ENCODE data around the gene ITPR2. TPM values are rescaled to one million over a fixed set of nuclear protein-coding genes. Genes with fewer than 3 reads are reported as not detected.

The ITPR2 gene
- total RNA-seq, 4 donors from 2014 or later, result 34.1 to 53.0 (median 41.0) TPM

GRCh38 chr12:26345471-26346003, 487.5 kb downstream of the ITPR2 start:
- TF ChIP-seq CTCF (IDR thresholded peaks at IDR 0.05; ENCODE audit: low read depth), result no peak

GRCh38 chr12:26341491-26341890, 491.5 kb downstream of the ITPR2 start:
- TF ChIP-seq CTCF (IDR thresholded peaks at IDR 0.05; ENCODE audit: low read depth), result no peak

GRCh38 chr12:26340649-26341048, 492.3 kb downstream of the ITPR2 start:
- no peak for TF ChIP-seq CTCF (IDR thresholded peaks at IDR 0.05; ENCODE audit: low read depth)

DNA sequence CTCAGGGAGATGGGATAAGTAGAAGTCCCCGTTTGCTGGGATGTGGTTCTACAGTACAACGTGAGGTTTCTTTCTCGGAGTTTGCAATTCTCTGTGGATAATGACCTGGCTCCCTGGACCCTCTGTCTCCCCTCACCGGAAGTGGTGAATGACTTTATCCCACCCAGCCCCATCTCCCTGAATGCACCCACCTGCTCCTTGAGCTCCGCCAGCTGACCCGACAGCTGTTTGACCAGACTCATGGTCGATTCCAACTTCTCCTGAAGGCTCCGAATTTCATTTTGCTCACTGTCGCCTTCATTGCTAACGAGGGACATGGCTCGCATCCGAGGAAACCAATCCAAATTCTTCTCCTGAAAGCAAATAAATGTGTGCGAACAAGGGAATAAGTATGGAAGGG, 493.0 kb downstream of the ITPR2 start:
- TF ChIP-seq CTCF (IDR thresholded peaks at IDR 0.05; ENCODE audit: low read depth), result no peak

- no peak for TF ChIP-seq CTCF (IDR thresholded peaks at IDR 0.05; ENCODE audit: low read depth)
Measured at GRCh38 chr12:26338586-26339572, 494.1 kb downstream of the ITPR2 start.

DNA sequence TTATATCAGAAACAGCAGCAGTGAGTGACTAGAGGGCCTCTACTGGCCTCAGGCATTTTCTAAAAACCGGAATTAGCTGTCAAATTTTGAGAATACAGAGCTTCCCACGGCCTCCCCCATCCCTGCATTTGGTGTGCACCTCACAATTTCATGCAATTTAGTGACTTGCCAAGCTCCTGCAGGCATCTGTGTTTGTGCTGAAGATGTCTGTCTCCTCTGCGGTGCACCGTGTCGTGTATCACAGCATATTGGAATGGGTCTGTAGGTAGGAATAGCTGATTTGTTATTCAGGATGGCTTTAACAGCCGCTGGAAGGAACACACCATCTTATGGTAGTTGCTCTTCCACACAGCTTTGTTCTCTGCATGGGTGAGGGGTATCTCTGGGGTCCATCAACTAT, 497.3 kb downstream of the ITPR2 start:
- TF ChIP-seq CTCF (IDR thresholded peaks at IDR 0.05; ENCODE audit: low read depth), result no peak

- no peak for TF ChIP-seq CTCF (IDR thresholded peaks at IDR 0.05; ENCODE audit: low read depth)
Measured at GRCh38 chr12:26334621-26335124, 498.3 kb downstream of the ITPR2 start.
